Subcutaneous adipose tissue (tissue), 4 donors: ENCODE data around the gene DPP10. TPM values are rescaled to one million over a fixed set of nuclear protein-coding genes. Genes with fewer than 3 reads are reported as not detected.

Experiments
- CTCF ChIP-seq: fragments of 450-650 bp; IDR thresholded peaks from one replicate; pipeline ENCODE4 v1.5.1; 2016; ENCODE audit warnings: low read depth, mild to moderate bottlenecking, control low read depth, antibody characterized with exemption, moderate library complexity
- total RNA-seq, 4 donors: library from RNA; depleted of rRNA; stranded (reverse); fragments of >200 nt; gene quantifications; one replicate each; pipeline ENCODE4 v1.1.0, GENCODE V29; 2016

The DPP10 gene
- total RNA-seq, 4 donors from 2014 or later = 0.94 TPM; not detected in 3

GRCh38 chr2:114940785-114941458 lies 498.5 kb downstream of the DPP10 start:
- TF ChIP-seq CTCF = no peak

- no peak for TF ChIP-seq CTCF
These were observed 506.9 kb downstream of the DPP10 start for GRCh38 chr2:114949228-114949804.

- no peak for TF ChIP-seq CTCF
These were observed 517.9 kb downstream of the DPP10 start for GRCh38 chr2:114960389-114960788.

GRCh38 chr2:114962532-114962931 lies 520.1 kb downstream of the DPP10 start:
- no peak for TF ChIP-seq CTCF

- no peak for TF ChIP-seq CTCF
These were observed 526.4 kb downstream of the DPP10 start for GRCh38 chr2:114968748-114969400.

- TF ChIP-seq CTCF = no peak
These were observed 569.3 kb downstream of the DPP10 start for GRCh38 chr2:115011721-115012120.

GRCh38 chr2:115034801-115035200 lies 592.4 kb downstream of the DPP10 start:
- no peak for TF ChIP-seq CTCF
